IPS DF 4.7 (cell line): ENCODE measurements around the gene TNS3.

Source experiments
- DNase-seq: peaks from one replicate; pipeline ENCODE4 v3.0.0-alpha.2; 2013; ENCODE audit warnings: low spot score; ENCODE audit errors: extremely low read depth

Gene TNS3

GRCh38 chr7:47432671-47433563 lies 149.0 kb downstream of the TNS3 start:
- no peak for DNase-seq

GRCh38 chr7:47430422-47430821 lies 151.5 kb downstream of the TNS3 start:
- DNase-seq: no peak

- no peak for DNase-seq
Observed at GRCh38 chr7:47428768-47429472, 153.0 kb downstream of the TNS3 start.

DNA sequence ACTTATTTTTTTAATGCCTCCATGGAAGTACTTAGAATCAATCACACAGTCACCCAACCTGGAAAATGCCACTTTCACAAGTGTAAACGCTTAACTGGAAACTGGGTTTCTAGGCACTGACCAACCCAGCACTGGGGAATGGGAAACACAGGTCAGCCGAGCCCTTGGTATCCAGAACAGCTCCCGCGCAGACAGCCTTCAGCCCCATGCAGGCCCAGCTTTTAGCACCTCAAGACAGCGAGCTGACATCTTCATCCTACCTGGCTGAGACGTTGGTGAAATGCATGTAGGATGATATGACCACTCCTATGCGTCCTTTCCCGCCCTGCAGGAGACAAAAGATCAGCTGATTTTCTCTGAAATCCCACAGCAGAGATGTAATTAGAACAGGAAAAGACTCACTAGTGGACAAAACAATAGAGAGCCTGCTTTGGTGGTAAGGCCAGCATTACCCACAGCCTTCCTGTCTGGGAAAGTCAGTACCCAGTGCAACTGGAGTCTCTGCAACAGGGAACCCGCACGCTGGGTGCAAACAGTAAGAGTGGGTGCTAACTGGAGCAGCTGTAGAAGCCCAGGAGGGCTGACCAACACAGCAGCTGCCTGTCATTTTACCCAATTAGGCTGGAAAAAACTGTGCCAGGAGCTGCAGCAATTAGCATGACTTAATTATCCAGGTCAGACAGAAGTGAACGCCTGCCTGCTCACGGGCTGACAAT lies 153.7 kb downstream of the TNS3 start:
- no peak for DNase-seq

GRCh38 chr7:47427051-47427643 lies 154.8 kb downstream of the TNS3 start:
- DNase-seq: no peak

DNA sequence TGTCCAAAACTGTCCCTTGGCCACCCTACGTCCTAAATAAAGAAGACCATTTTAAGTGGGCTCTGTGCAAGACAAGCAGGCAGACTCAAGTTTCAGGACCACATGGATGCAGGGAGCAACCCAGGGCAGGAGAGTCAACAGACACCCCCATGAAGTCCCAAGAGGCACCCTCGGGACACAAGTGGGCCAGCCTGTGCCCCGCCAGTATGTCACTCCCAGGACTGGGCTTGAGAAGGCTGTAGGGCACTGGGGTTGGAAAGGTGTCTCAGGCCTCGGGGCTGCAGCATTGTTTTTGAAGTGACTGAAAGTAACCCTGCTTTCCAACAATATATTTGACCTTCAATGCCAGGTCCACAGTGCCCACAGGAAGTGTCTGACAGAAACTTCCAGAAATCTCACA lies 157.4 kb downstream of the TNS3 start:
- DNase-seq: no peak

- no peak for DNase-seq
Observed at GRCh38 chr7:47423196-47423595, 158.7 kb downstream of the TNS3 start.

- DNase-seq: no peak
Observed at GRCh38 chr7:47422611-47423010, 159.3 kb downstream of the TNS3 start.

- DNase-seq: no peak
Observed at GRCh38 chr7:47421456-47421855, 160.5 kb downstream of the TNS3 start.

DNA sequence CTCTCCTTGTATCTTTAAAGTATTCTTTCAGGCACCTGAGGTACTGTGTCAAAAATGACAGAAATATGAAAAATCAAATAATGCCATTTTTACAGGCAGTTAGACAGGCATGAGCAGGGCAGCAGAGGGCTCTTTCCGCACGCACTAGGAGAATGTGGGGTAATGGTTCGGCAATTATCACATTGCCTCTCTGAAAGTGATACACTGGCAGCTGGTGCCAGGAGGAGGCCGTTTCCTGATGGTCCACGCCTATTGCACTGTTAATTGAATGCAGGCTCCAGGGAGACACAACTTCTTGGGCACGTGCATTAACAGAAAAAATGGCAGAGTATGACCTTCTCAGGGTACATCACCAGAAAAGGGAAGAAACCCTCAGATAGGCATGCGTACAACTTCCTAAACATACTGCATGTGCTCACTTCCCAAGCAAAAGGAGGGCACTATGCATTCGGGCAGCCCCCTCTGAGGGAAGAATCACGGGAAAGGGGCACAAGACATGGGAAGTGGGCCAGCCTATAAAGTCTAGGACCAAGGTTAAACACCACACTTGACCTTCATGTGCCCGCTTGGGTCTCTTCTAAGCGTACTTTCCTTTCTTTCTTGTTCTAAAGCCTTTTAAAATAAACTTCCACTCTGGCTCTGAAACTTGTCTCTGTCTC lies 161.7 kb downstream of the TNS3 start:
- no peak for DNase-seq

DNA sequence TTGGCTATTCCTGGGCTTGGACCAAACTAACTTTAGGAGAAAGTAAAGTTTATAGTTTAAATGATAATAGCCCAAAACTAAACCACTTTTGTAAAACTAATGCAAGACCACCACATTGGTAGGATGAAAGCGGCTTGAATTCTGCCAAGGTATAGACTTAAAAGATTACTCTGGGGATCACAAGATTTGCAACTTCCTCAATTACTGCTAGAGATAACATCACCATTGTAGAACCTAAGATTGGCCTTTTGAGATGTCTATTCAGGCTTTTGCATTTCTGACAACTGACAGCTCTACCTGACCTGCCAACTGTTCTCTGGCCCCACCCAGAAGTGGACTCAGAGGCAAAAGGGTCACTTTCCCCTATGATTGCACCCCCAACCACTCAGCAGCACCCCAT lies 162.4 kb downstream of the TNS3 start:
- DNase-seq: no peak

DNA sequence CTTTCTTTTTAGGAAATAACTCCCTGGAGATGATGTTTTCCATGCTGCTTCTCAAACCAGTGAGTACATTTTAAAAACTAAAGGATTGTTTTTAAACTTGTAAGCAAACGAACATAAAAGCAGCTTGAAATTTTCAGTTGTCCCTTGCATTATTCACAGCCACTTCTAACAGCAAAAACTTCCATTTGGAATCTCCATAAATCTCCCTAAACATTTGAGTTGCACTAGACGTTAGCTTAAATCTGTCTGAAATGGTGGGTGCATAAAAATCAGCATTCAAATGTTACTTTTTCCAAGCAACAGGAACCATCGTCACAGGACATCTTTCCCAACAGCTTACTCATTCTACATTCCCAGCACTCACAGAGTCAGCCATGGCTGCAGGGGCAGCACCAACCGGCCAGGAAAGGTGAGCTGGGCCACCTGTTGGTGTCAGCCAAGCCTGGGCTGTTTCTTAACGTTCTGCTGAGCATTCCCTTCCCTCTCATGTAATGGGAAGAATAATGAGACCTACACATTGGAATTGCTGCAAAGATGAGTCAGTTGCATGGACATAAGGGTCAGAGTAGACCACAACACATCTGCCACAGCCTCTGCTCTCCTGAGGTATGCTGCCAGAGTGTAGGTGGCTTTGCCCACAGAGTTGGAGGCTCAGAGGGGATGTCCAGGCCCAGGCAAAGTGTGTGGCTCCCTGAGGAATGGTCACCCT lies 163.2 kb downstream of the TNS3 start:
- DNase-seq: no peak

- DNase-seq: no peak
Observed at GRCh38 chr7:47416492-47417480, 165.1 kb downstream of the TNS3 start.

DNA sequence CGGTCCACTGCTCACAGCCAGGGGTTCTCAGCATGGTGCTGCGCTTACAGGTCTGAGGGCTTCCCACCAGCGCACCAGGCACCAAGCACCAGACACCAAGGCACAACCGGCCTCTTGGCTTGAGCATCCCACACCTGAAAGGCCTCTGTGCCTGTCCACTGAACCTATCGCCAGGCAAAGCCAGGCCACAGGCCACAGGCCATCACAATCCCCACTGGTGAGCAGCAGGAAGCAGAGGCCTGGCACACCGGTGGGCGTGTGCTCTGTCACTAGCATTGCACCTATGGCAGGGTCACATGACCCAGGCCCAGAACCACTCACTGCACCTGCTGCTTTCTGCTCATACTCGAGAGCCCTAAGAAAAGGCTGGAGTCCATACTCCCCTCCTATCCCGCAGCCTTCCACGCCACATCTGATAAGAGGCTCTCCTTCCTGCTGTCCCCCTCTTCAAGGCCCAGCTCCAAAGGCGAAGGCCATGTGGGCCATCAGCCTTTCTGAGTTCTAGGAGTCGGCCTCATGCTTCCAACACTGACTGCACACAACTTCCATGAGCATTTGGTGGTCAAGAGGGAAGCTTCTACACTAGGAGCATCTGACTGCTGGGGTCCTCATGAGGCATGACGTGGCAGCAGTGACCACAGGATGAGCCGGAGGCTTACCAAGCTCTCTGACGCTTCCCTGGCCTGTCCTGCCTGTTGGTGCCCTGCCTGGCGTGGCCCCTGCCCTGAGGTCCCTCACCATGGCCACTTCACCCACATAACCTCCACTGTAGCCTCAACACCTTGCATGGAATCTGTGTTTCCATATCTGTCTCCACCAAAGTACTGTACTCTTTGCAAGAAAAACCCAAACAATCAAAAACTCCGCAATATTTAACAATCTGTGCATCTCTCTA lies 166.3 kb downstream of the TNS3 start:
- DNase-seq: no peak

- DNase-seq: no peak
Observed at GRCh38 chr7:47414342-47415317, 167.3 kb downstream of the TNS3 start.

DNA sequence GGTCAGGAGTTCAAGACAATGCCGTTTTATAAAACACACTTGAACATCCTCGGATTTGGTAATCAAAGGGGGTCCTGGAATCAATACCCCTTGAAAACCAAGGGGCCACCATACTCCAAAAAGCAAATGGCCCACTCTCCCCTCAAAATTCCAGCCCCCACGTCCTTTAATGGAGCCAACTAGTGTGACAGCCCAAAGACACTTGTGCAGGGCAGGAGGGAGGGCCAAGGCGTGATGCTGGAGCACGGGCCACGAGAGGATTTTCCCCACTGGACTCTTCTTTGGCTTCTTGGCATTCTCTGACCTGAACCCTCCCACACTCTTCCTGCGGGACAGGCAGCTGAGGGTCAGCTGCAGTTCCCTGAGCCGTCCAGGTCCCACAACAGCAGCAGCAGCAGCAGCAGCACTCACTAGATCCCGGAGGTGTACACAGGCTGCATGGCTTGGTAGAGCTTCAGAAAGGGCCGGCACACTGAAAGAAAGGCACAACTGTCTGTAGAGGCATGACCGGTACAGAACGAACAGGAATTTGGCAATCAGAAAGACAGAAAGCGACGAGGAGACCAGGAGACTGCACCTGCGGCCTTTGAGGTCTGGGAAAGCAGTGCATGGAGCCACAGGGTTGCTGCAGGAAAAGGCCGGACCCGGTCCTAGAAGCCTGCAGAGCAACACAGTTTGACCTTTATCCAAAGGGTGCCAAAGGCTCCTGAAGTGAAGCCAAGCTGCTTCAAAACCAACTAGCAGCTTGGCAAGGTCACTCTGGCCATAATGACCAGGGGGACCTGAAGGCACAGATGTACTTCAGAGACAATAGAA lies 168.2 kb downstream of the TNS3 start:
- no peak for DNase-seq
